Stimulated activated memory B cell treated with anti-CD40 and anti-IgM and Interleukin-4, amounts not matched to agents 10 μg/mL and 1 μg/mL and 100 μg/mL, for 72 hours (primary cell): Measurements from ENCODE around the gene P3H1.

Experiments used
- ATAC-seq: fragments of 150-1000 bp; cut with Tn5 transposase; 2 replicates; pipeline ENCODE4 v1.10.0; 2021
- H3K27ac Mint-ChIP-seq: one replicate; pipeline ENCODE4 v1.8.0; 2022; ENCODE audit warnings: mild to moderate bottlenecking, mixed read lengths
- H3K27me3 Mint-ChIP-seq: one replicate; pipeline ENCODE4 v1.8.0; 2022; ENCODE audit warnings: mixed read lengths
- H3K36me3 Mint-ChIP-seq: one replicate; pipeline ENCODE4 v1.8.0; 2022; ENCODE audit warnings: mixed read lengths
- H3K4me1 Mint-ChIP-seq: one replicate; pipeline ENCODE4 v1.8.0; 2022; ENCODE audit warnings: mixed read lengths
- H3K4me3 Mint-ChIP-seq: one replicate; pipeline ENCODE4 v1.8.0; 2022; ENCODE audit warnings: mild to moderate bottlenecking, moderate library complexity, mixed read lengths
- H3K9me3 Mint-ChIP-seq: one replicate; pipeline ENCODE4 v1.8.0; 2022; ENCODE audit warnings: mixed read lengths

P3H1 gene

GRCh38 chr1:42698081-42698813 lies 68.6 kb downstream of the P3H1 start:
- no peak for ATAC-seq
- H3K9me3 Mint-ChIP-seq = no peaks in the 10 kb centered on the region
- H3K27ac Mint-ChIP-seq = no peak overlapping the region
- peaks cover 71% of the 10 kb centered on the region for H3K36me3 Mint-ChIP-seq
- H3K4me1 Mint-ChIP-seq = peaks cover 13% of the 10 kb centered on the region
- H3K4me3 Mint-ChIP-seq = no peak overlapping the region
- H3K27me3 Mint-ChIP-seq = no peaks in the 10 kb centered on the region
